K562 treated with DMSO at 1 percent for 12 hours (cell line): ENCODE data around the gene TENT5C. TPM values are rescaled to one million over a fixed set of nuclear protein-coding genes. Genes with fewer than 3 reads are reported as not detected.

ENCODE experiments used
- total RNA-seq: library from RNA; unstranded; fragments of 300-600 nt; gene quantifications from 2 replicates; pipeline ENCODE4 v1.2.3, GENCODE V29; 2022; ENCODE audit not compliant: insufficient read depth

TENT5C gene
- total RNA-seq: 4.2 and 9.7 TPM in 2 replicates

DNA sequence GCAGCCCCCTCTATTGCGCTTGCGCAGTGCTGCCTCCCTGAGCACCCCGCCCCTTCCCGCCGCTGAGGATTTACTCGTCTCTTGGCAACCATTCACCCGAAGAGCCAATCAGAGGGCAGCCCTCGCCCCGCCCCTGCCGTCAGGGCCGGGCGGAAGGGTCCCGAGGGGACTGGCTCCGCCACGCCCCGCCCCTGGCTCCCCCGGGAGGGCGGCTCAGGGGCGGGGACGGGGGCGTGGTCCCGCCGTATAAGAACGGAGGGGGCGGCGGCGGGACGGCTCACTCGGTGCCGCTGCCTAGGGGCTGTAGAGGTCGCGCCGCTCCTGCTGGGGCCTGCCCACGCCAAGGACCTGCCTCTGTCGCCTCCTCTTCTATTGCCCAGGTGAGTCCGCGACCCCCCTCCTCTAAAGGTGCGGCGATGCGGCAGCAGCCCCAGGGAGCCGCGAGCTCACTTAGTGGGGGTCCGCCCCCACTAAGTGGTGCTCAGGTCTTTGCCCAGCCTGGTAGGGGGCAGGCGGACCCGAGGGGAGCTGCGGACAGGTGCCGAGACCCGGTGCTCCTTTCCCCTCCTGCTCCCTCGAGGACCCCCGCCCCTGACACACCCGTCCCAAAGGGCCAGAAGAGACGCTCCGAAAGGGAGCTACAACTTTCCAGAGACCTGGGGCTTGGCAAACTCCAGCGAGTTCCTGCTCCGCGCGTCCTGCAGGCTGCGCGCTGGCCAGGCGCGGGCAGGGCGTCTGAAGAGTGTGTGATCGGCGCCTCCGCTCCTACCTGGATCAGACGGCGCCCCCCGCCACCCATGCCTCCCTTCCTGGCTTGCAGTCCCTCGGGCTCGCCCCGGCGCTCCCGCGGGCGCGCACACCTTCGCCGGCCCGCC is at the start of gene TENT5C:
Gene TENT5C, plus strand, starts transcription at position 275 of the 875 bp plus-strand sequence. CDS start 16,821 bp downstream, outside the sequence.

Other genes starting within 250 kb of the TENT5C start
- 7.3 and 30.6 TPM in 2 replicates for gene MAN1A2, start 238.6 kb upstream of the TENT5C start, total RNA-seq